Bronchus fibroblast of lung (primary cell): ENCODE measurements around the gene GLRA2. TPM values are rescaled to one million over a fixed set of nuclear protein-coding genes. Genes with fewer than 3 reads are reported as not detected.

Experiments used
- total RNA-seq: library from RNA; depleted of rRNA; stranded (reverse); fragments of >200 nt; gene quantifications from 2 replicates; pipeline ENCODE4 v1.2.3, GENCODE V29; 2015

The GLRA2 gene
- not detected in 2 replicates for total RNA-seq

GRCh38 chrX:14529290-14529989 is at the start of gene GLRA2:
Gene GLRA2, plus strand, starts transcription at chrX:14529536. Its CDS starts 522 bp downstream, at chrX:14530058.

